ENCODE measurements around the gene VWA5B1.
"Not testable (repeated sequence)": the region's sequence is repeated elsewhere in the genome, so short reads cannot be mapped to it uniquely, and the experiment has no call there.

Gene VWA5B1

GRCh38 chr1:20281801-20282200, 8.9 kb upstream of the VWA5B1 start:
- DNase-seq: no peak

- no peak for DNase-seq
Observed at GRCh38 chr1:20282533-20282932, 8.1 kb upstream of the VWA5B1 start.

DNA sequence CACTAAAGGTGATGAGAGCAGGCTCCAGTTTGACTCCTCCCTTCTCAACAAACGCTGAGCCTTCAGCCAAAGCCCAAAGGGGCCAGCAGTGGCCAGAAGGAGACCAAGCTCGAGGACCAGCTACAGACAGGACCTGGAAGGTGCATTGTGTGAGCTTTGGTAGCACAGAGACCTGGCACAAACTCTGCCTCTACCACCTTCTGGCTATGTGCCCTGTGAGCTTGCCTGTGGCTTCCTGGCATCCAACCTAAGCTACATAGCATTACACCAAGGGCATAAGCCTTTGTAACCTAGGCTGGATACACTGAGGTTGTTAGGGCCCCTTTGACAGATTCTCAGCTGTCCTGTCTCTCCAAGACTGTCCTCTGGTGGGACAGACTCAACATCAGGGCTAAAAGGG, 6.6 kb upstream of the VWA5B1 start:
- no peak for DNase-seq

- no peak for DNase-seq
Observed at GRCh38 chr1:20284625-20285024, 6.0 kb upstream of the VWA5B1 start.

- DNase-seq: no peak
Observed at GRCh38 chr1:20285510-20285909, 5.2 kb upstream of the VWA5B1 start.

- DNase-seq: not testable (repeated sequence)
Observed at GRCh38 chr1:20287696-20288095, 3.0 kb upstream of the VWA5B1 start.

DNA sequence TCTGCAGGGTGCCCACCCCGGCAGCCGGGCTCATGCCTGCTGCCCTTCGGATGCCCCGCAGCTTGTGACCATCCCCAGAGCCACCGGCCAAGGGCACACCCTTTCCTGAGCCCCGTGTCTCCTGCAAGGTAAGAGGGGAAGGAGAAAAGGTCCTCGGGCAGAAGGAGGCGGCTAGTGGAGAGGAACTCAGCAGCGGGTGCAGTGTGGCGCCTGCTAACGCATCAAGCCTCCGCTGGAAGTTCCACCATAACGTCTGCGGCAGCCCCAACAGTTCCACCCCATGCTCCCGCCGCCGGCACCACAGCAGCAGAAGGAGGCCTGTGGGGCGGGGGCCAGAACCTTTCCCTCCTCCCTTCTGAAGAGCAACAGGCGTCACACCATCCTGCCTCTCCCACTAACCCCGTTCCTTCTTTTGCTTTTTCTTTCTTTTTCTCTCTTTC, 990 bp downstream of the VWA5B1 start:
- DNase-seq: no peak

DNA sequence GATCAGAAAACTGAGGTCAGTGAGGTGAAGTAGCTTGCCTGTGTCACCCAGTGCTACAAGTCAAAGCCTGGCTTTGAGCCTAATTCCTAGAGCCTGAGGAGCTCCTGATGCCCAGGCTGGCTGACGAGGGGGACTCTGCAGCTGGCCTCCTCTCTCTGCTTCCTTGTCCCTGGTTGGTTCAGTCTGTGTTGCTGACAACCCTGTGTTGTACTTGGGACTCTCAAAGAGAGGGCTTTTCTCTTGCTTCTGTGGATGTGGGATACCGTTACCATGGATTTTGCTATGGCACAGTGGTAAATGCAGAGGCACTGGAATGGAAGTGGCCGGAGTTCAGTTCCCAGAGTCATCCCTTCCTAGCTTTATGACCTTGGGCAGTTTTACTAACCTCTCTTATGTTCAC, 8.0 kb downstream of the VWA5B1 start:
- no peak for DNase-seq

DNA sequence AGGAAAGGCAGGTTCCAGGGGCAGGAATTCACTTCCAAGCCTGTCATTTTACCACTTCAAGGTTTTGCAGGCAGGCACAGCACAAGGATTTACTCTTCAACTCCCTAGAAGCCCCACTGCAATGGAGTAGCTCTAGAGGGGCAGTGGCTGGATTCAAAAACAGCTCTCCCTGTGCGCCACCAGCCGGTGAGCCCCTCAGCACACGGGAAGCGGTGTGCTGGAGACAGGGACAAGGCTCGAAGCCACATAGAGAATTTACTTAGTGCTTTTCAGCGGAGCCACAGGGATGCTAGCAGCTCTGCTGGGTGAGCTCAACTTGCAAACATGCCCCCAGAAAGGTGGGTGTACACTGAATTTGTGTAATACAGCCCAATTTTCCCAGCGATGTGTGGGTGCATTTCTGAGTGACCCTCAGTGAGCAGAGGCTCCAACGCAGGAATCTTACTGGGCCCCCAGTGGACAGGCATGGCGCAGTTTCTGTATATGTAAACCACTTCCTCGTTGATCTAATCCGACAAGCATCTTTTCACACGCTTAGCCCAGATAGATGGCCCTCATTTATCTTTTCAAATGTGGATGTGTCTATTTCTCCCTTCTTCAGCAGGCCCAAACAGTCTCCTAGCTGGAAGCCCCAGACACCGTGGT, 10.9 kb downstream of the VWA5B1 start:
- DNase-seq: no peak

DNA sequence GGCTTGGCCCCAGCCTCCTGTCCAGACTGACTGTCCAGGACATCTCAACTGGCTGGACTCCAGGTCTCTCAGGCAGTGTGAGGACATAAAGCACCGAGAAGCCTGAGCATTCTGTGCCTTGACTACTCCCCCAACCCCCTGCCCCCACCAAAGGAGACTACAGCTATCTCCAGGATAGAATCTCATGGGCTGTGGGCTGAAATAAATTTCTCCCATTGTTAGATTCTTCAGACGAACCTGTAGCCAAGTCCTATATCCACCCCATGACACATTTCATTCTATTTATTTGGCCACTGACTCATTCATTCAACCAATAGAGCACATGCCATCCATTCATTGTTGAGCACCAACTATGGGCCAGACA, 11.4 kb downstream of the VWA5B1 start:
- no peak for DNase-seq

DNA sequence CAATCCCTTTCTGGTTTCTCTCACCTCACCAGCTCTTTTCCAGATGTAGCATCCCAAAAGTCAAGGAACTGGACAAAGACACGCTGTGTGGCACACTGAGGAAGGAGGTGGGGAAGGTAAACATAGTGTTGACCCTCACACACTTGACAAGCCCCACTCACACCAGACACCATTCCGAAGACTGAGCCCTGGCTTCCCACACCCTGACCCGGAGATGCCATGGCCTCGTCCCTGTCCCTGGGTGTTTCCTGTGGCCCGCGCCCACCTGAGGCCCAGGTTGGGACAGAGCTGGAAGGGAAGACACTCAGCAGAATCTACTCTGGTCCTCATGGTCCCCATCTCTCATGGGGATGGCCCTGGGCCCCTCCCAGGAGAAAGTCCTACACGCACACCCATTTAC, 16.4 kb downstream of the VWA5B1 start:
- DNase-seq: no peak

- no peak for DNase-seq
Observed at GRCh38 chr1:20308569-20308968, 17.9 kb downstream of the VWA5B1 start.

DNA sequence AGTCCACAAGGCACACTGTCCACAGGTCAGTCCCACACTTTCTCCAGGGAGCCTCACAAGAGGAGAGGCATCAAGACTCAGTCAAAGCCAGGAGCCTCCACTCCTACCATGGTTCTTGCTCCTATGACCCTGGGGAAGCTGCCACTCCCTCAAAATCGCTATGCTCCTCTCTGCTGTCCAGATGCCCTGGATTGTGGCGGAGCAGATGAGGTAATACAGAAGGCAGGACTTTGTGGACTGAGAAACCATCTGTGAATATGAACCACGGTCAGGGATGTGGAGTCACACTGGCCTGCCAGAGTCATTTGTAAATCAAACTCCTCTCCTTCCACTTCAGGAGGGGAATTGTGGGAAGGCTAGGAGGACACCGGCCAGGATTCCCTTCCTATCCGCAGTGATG, 20.6 kb downstream of the VWA5B1 start:
- no peak for DNase-seq

GRCh38 chr1:20312310-20312709, 21.6 kb downstream of the VWA5B1 start:
- DNase-seq: no peak

DNA sequence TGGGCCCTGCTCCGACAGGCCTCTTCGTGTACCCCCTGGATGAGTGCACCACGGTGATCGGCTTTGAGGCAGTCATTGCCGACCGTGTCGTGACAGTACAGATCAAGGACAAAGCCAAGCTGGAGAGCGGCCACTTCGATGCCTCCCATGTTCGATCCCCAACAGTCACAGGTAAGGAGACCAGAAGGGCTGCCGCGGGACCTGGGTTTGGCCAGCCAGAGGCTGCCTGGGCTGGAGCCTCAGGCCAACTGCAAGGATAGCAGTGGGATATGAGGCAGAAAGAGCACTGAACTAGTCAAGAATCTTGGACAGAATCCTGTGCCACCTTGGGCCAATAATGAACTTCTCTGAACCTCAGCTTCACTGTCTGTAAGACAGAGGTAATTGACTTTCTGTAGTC, 22.1 kb downstream of the VWA5B1 start:
- no peak for DNase-seq

DNA sequence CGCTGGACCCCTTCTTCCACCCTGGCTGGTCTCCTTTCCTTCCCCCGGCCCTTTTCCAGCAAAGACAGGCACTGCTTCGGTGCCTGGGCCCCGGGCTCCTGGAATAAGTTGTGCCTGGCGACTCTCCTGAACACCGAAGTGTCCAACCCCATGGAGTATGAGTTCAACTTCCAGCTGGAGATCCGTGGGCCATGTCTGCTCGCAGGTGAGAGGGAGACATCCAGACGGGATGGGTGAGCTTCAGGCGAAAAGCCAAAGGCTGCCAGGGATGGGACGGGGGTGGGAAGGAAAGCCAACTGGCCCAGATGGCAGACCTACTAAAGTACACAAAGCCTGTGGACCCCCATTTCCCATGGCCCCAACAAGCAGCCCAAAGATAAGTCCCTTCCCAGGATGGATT, 26.8 kb downstream of the VWA5B1 start:
- no peak for DNase-seq

GRCh38 chr1:20318521-20318920, 27.8 kb downstream of the VWA5B1 start:
- no peak for DNase-seq

- DNase-seq: no peak
Observed at GRCh38 chr1:20318971-20319370, 28.3 kb downstream of the VWA5B1 start.

GRCh38 chr1:20319456-20320220, 29.0 kb downstream of the VWA5B1 start:
- no peak for DNase-seq

GRCh38 chr1:20320704-20321103, 30.0 kb downstream of the VWA5B1 start:
- no peak for DNase-seq

DNA sequence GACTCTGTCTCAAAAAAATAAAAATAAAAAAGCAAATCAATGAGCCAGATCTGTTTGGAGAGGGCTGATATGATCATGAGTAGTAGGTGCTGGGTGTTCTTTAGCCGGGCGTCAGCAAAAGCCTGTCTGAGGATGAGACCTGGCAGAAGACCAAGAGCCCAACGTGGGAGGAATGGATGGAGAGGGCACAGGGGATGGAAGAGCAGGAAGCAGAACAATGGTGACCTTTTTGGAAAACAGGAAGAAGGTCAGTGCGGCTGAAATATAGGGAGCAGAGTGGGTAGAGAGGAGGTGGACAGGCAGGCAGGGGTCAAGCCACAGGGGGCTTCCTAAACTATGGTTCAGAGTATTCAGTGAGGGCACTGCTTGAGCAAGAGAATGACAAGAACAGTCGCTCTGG, 30.9 kb downstream of the VWA5B1 start:
- no peak for DNase-seq

GRCh38 chr1:20322081-20322824, 31.6 kb downstream of the VWA5B1 start:
- no peak for DNase-seq

DNA sequence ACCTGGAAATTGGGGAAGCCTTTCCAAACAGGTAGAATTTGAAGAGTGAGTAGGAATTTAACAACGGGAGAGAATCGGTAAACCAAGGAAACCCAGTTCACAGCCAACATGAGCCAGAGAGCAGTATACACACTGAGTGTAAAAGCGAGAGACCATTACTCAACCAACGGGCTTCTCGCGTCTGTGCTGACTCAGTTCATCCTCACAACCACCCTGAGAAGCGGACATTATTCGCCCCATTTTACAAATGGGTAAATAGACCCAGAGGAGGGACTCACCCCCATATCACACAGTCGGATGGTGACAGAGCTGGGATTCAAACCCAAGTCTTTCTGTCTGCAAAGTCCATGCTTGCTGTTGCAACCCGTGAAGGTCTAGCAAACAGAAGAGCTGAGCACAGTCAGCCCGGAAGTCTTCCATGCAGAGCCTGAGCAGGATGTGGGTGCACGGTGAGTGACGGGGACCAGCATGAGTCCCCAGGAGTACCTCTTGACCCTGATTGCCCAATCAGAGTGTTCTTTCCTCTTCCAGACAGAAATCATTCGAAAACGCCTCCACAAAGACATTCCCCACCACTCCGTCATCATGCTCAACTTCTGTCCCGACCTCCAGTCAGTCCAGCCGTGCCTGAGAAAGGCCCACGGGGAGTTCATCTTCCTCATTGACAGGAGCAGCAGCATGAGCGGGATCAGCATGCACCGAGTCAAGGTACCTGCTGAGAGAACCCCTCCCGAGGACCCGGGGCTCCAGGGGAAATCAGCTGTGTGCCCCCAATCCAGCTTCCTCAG, 32.3 kb downstream of the VWA5B1 start:
- DNase-seq: no peak

Data from right forelimb (tissue), 1 donor.